Neutrophil (primary cell): ENCODE results near the gene MKX.

Experiments used
- H3K27ac ChIP-seq: fragments of 200-600 bp; sonication (generic); 2 replicates; pipeline ENCODE4 v1.5.1; 2016; ENCODE audit warnings: mild to moderate bottlenecking, moderate library complexity
- H3K27me3 ChIP-seq: fragments of 200-600 bp; sonication (generic); 2 replicates; pipeline ENCODE4 v1.6.0; 2016; ENCODE audit warnings: mild to moderate bottlenecking
- H3K36me3 ChIP-seq: fragments of 200-600 bp; sonication (generic); 2 replicates; pipeline ENCODE4 v1.5.1; 2017
- H3K4me1 ChIP-seq, 2 experiments: fragments of 200-600 bp in 1 of 2; sonication (generic) in 1 of 2; 1 replicate in 1 of 2; 2 replicates in 1 of 2; pipeline versions ENCODE4 v1.5.1 to v1.6.1; 2013 to 2016; ENCODE audit warnings: low read depth in 1 of 2, low read length in 1 of 2, mild to moderate bottlenecking in 1 of 2, moderate library complexity in 1 of 2; ENCODE audit not compliant: control insufficient read depth in 1 of 2, insufficient read depth in 1 of 2
- H3K4me3 ChIP-seq, 2 experiments: fragments of 200-600 bp in 1 of 2; sonication (generic) in 1 of 2; 1 replicate in 1 of 2; 2 replicates in 1 of 2; pipeline ENCODE4 v1.5.1; 2013 to 2016; ENCODE audit warnings: low read depth in 1 of 2, low read length in 1 of 2, mild to moderate bottlenecking in 1 of 2, moderate library complexity in 1 of 2
- H3K9me3 ChIP-seq: fragments of 200-600 bp; sonication (generic); 2 replicates; pipeline ENCODE4 v1.5.1; 2016
- CTCF ChIP-seq: fragments of 200-600 bp; sonication (generic); IDR thresholded peaks from 2 replicates; pipeline ENCODE4 v1.5.1; 2016; ENCODE audit warnings: antibody characterized with exemption

The MKX gene

GRCh38 chr10:27741173-27742091, 4.2 kb downstream of the MKX start:
- peaks cover 52 to 55% of the 10 kb centered on the region in 2 experiments for H3K4me1 ChIP-seq

GRCh38 chr10:27736396-27736795, 9.2 kb downstream of the MKX start:
- no peak overlapping the region for H3K4me3 ChIP-seq
- peaks cover 27% of the 10 kb centered on the region for H3K27me3 ChIP-seq

More at GRCh38 chr10:27741173-27742091, 4.2 kb downstream of the MKX start:
- no peak for TF ChIP-seq CTCF
- Histone ChIP-seq H3K27ac (no peak overlapping the region), H3K27me3 (peaks cover 78% of the 10 kb centered on the region), H3K4me3 (peak overlapping the region; percentile 67 to 74), H3K36me3 (no peaks in the 10 kb centered on the region), H3K9me3 (no peaks in the 10 kb centered on the region)

GRCh38 chr10:27730041-27730440, 15.6 kb downstream of the MKX start:
- Histone ChIP-seq H3K27ac (no peak overlapping the region), H3K4me1 (no peaks in the 10 kb centered on the region), H3K27me3 (no peaks in the 10 kb centered on the region), H3K4me3 (no peak overlapping the region), H3K9me3 (no peaks in the 10 kb centered on the region), H3K36me3 (no peaks in the 10 kb centered on the region)
- no peak for TF ChIP-seq CTCF

More at GRCh38 chr10:27736396-27736795, 9.2 kb downstream of the MKX start:
- TF ChIP-seq CTCF: no peak
- Histone ChIP-seq H3K36me3 (no peaks in the 10 kb centered on the region), H3K4me1 (peaks cover 3 to 5% of the 10 kb centered on the region in 2 experiments), H3K9me3 (no peaks in the 10 kb centered on the region), H3K27ac (no peak overlapping the region)

- Histone ChIP-seq H3K4me1 (no peaks in the 10 kb centered on the region), H3K27ac (no peak overlapping the region), H3K36me3 (no peaks in the 10 kb centered on the region), H3K9me3 (no peaks in the 10 kb centered on the region), H3K4me3 (no peak overlapping the region), H3K27me3 (no peaks in the 10 kb centered on the region)
- TF ChIP-seq CTCF: no peak
Measured at GRCh38 chr10:27728338-27728737, 17.3 kb downstream of the MKX start.

GRCh38 chr10:27724287-27724686, 21.3 kb downstream of the MKX start:
- TF ChIP-seq CTCF: no peak
- no peaks in the 10 kb centered on the region for H3K9me3 ChIP-seq

More at GRCh38 chr10:27724287-27724686, 21.3 kb downstream of the MKX start:
- H3K4me1 ChIP-seq: no peaks in the 10 kb centered on the region
- no peaks in the 10 kb centered on the region for H3K27me3 ChIP-seq
- H3K27ac ChIP-seq: no peak overlapping the region
- no peaks in the 10 kb centered on the region for H3K36me3 ChIP-seq
- no peak overlapping the region for H3K4me3 ChIP-seq
